Suprapubic skin (tissue), 4 donors: ENCODE data around the gene TPCN1. TPM values are rescaled to one million over a fixed set of nuclear protein-coding genes. Genes with fewer than 3 reads are reported as not detected.

Experiments used
- DNase-seq, 2 donors: peaks; one replicate each; pipeline ENCODE4 v3.0.0-alpha.2; 2019; ENCODE audit warnings: low spot score in 2 of 2
- H3K27ac ChIP-seq: fragments of 200-600 bp; sonication (generic); one replicate; pipeline ENCODE4 v1.5.1; 2019
- H3K27me3 ChIP-seq: fragments of 200-600 bp; sonication (generic); one replicate; pipeline ENCODE4 v1.5.1; 2019
- H3K36me3 ChIP-seq: fragments of 200-600 bp; sonication (generic); one replicate; pipeline ENCODE4 v1.5.1; 2019
- H3K4me1 ChIP-seq: fragments of 200-600 bp; sonication (generic); one replicate; pipeline ENCODE4 v1.5.1; 2019
- H3K4me3 ChIP-seq: fragments of 200-600 bp; sonication (generic); one replicate; pipeline ENCODE4 v1.5.1; 2019; ENCODE audit warnings: mild to moderate bottlenecking
- H3K9me3 ChIP-seq: fragments of 200-600 bp; sonication (generic); one replicate; pipeline ENCODE4 v1.5.1; 2019
- CTCF ChIP-seq, 2 donors: fragments of 200-600 bp in 1 of 2; fragments of 450-650 bp in 1 of 2; sonication (generic) in 1 of 2; IDR thresholded peaks; one replicate each; pipeline ENCODE4 v1.5.1; 2016 to 2019; ENCODE audit warnings: antibody characterized with exemption in 2 of 2, mild to moderate bottlenecking in 1 of 2, moderate library complexity in 1 of 2
- EP300 ChIP-seq: sonication (generic); formaldehyde crosslinking; IDR thresholded peaks from one replicate; pipeline ENCODE4 v1.6.1; 2017; ENCODE audit warnings: antibody characterized with exemption
- POLR2A ChIP-seq, 2 donors: fragments of 450-650 bp; IDR thresholded peaks; one replicate each; pipeline ENCODE4 v1.6.1; 2017; ENCODE audit warnings: antibody characterized with exemption in 2 of 2, mild to moderate bottlenecking in 2 of 2, moderate library complexity in 2 of 2
- POLR2AphosphoS5 ChIP-seq, 3 donors: sonication (generic); formaldehyde crosslinking; IDR thresholded peaks; one replicate each; pipeline ENCODE4 v1.6.1; 2017; ENCODE audit warnings: antibody characterized with exemption in 3 of 3
- WGBS: methylation state at CpG from one replicate; pipeline ENCODE4 v1.1.5; 2018; 5-methylcytosine and 5-hydroxymethylcytosine counted together
- total RNA-seq, 4 donors: library from RNA; depleted of rRNA; stranded (reverse); fragments of >200 nt; gene quantifications; one replicate each; pipeline ENCODE4 v1.1.0, GENCODE V29; 2016

The TPCN1 gene
- total RNA-seq, 4 donors from 2014 or later, result 15.5 to 74.1 (median 35.6) TPM

DNA sequence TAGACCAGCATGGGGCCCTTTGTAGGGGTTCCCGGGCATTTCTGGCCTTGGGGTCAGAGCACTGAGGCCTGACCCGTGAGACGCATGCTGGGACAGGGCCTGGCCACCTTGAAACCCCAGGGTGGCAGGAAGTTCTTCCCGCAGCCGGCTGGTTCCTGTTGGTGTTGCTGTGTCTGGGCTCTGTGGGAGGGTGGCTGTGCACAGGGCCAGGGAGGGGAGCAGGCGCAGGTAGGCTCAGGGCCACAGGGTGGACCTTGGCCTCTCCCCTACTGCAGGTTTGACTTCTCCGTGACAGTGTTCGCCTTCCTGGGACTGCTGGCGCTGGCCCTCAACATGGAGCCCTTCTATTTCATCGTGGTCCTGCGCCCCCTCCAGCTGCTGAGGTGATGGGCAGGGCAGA lies 65.4 kb downstream of the TPCN1 start:
- H3K4me3 ChIP-seq, result no peak overlapping the region
- H3K27me3 ChIP-seq, result no peaks in the 10 kb centered on the region
- no peak overlapping the region for H3K27ac ChIP-seq
- TF ChIP-seq EP300 (no peak), POLR2A (IDR thresholded peaks at IDR 0.05) (no peak), POLR2AphosphoS5 (IDR thresholded peaks at IDR 0.05) (no peak), CTCF (IDR thresholded peaks at IDR 0.05) (no peak)
- H3K4me1 ChIP-seq, result no peaks in the 10 kb centered on the region
- H3K36me3 ChIP-seq, result peaks cover 84% of the 10 kb centered on the region
- no peaks in the 10 kb centered on the region for H3K9me3 ChIP-seq
- DNase-seq, result no peak
- WGBS, result 100% methylated on average over 4 of the region's 11 CpGs

- no peak for DNase-seq
- Histone ChIP-seq H3K9me3 (no peaks in the 10 kb centered on the region), H3K4me1 (no peaks in the 10 kb centered on the region), H3K4me3 (no peak overlapping the region), H3K27ac (no peak overlapping the region), H3K27me3 (no peaks in the 10 kb centered on the region), H3K36me3 (peaks cover 90% of the 10 kb centered on the region)
- 95% methylated on average over 20 of the region's 21 CpGs for WGBS
- no peak for TF ChIP-seq POLR2A (IDR thresholded peaks at IDR 0.05)
- no peak for TF ChIP-seq POLR2AphosphoS5 (IDR thresholded peaks at IDR 0.05)
- no peak for TF ChIP-seq EP300
- TF ChIP-seq CTCF (IDR thresholded peaks at IDR 0.05), result no peak
These were observed 66.1 kb downstream of the TPCN1 start for GRCh38 chr12:113287146-113287898.

GRCh38 chr12:113287899-113288282 lies 66.6 kb downstream of the TPCN1 start:
- H3K27me3 ChIP-seq, result no peaks in the 10 kb centered on the region
- H3K36me3 ChIP-seq, result peaks cover 96% of the 10 kb centered on the region
- no peaks in the 10 kb centered on the region for H3K9me3 ChIP-seq
- H3K27ac ChIP-seq, result no peak overlapping the region
- 91% methylated on average over 17 of the region's 19 CpGs for WGBS
- no peak overlapping the region for H3K4me3 ChIP-seq
- TF ChIP-seq CTCF (IDR thresholded peaks at IDR 0.05) (no peak), POLR2A (IDR thresholded peaks at IDR 0.05) (no peak), EP300 (no peak), POLR2AphosphoS5 (IDR thresholded peaks at IDR 0.05) (no peak)
- no peaks in the 10 kb centered on the region for H3K4me1 ChIP-seq
- no peak for DNase-seq

DNA sequence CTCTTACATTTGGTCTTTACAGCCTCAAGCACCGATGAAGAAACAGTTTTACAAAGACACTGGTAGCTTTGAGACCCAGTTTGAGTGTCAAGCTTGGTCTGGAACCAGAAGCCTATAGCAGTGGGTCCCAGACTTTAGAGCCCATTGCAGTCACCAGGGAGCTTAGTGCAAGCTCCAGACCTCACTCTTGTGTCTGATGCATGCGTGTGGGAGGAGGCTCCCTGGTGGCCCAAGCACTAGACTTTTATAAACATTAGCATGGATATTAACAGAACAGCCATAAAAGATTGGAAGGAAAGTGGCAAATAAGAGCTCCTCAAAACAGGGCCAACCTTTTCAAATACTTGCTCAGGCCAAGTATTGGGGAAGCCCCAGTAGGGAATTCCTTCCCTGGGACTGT lies 68.1 kb downstream of the TPCN1 start:
- H3K4me3 ChIP-seq, result no peak overlapping the region
- 72% methylated on average over 2 of the region's 2 CpGs for WGBS
- no peaks in the 10 kb centered on the region for H3K27me3 ChIP-seq
- H3K36me3 ChIP-seq, result peaks cover 99% of the 10 kb centered on the region
- H3K27ac ChIP-seq, result no peak overlapping the region
- H3K4me1 ChIP-seq, result no peaks in the 10 kb centered on the region
- no peak for TF ChIP-seq POLR2A (IDR thresholded peaks at IDR 0.05)
- TF ChIP-seq POLR2AphosphoS5 (IDR thresholded peaks at IDR 0.05), result no peak
- no peak for TF ChIP-seq EP300
- TF ChIP-seq CTCF (IDR thresholded peaks at IDR 0.05), result no peak
- no peak for DNase-seq
- H3K9me3 ChIP-seq, result no peaks in the 10 kb centered on the region

DNA sequence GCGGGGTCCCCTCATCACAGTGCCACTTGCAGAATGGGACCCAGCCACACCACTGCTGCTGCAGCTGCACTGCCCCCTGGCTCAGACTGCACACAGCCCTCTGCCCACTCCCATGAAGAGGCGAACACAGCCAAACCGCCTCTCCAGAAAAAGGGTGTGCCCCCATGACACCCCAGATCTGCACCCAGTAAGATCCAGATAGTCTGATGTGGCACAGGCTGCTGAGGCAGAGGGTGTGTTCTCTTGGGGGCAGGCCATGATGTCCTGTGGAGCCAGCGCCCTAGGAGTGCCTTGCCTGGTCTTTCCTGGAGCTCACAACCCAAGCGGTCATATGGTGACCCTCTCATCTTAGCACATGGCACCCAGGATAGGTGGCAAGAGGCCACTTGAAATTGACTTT lies 69.2 kb downstream of the TPCN1 start:
- no peak overlapping the region for H3K27ac ChIP-seq
- H3K9me3 ChIP-seq, result no peaks in the 10 kb centered on the region
- no peaks in the 10 kb centered on the region for H3K27me3 ChIP-seq
- TF ChIP-seq CTCF (IDR thresholded peaks at IDR 0.05) (no peak), POLR2A (IDR thresholded peaks at IDR 0.05) (no peak), EP300 (no peak), POLR2AphosphoS5 (IDR thresholded peaks at IDR 0.05) (no peak)
- H3K4me1 ChIP-seq, result no peaks in the 10 kb centered on the region
- H3K36me3 ChIP-seq, result peaks cover 97% of the 10 kb centered on the region
- H3K4me3 ChIP-seq, result no peak overlapping the region
- WGBS, result 96% methylated on average over 3 of the region's 5 CpGs
- no peak for DNase-seq
